Thyroid gland (tissue), 4 donors: Measurements from ENCODE around the gene C10orf53.

Experiments used
- CTCF ChIP-seq, 6 experiments: fragments of 200-600 bp in 3 of 6; fragments of 450-650 bp in 3 of 6; sonication (generic) in 3 of 6; IDR thresholded peaks; one replicate each; pipeline ENCODE4 v1.5.1; 2016 to 2019; ENCODE audit warnings: antibody characterized with exemption in 6 of 6, mild to moderate bottlenecking in 2 of 6, inconsistent platforms in 1 of 6, moderate library complexity in 1 of 6
- POLR2A ChIP-seq, 2 donors: fragments of 450-650 bp; IDR thresholded peaks; one replicate each; pipeline ENCODE4 v1.6.1; 2017; ENCODE audit warnings: antibody characterized with exemption in 2 of 2, mild to moderate bottlenecking in 2 of 2, moderate library complexity in 1 of 2

GRCh38 chr10:49666054-49666615 is 13.3 kb upstream of the C10orf53 start:
- no peak for TF ChIP-seq POLR2A (IDR thresholded peaks at IDR 0.05)
- TF ChIP-seq CTCF (IDR thresholded peaks at IDR 0.05): no peak
